ENCODE results near the gene DLL4. TPM values are rescaled to one million over a fixed set of nuclear protein-coding genes. Genes with fewer than 3 reads are reported as not detected.

Gene DLL4
- polyA plus RNA-seq (2013, experiment 1 of 2) = 25.3 TPM
- 25.3 TPM for polyA plus RNA-seq (2013, experiment 2 of 2)

- no peaks in the 10 kb centered on the region for H3K79me1 ChIP-seq (replicated peaks; ENCODE audit: low read length, poor library complexity, severe bottlenecking)
- no peak within 1 kb of the TSS for H2AK5ac ChIP-seq (ENCODE audit: low read length, severe bottlenecking)
- H3K9me3 ChIP-seq (ENCODE audit: control insufficient read depth, low read length) = no peaks in the 10 kb centered on the region
- H4K91ac ChIP-seq (ENCODE audit: low read length) = no peak within 1 kb of the TSS
- H2BK5ac ChIP-seq (ENCODE audit: low read depth, low read length, poor library complexity, severe bottlenecking) = no peak within 1 kb of the TSS
- no peak within 1 kb of the TSS for H2BK15ac ChIP-seq (ENCODE audit: low read depth, poor library complexity, severe bottlenecking)
- no peak within 1 kb of the TSS for H2BK12ac ChIP-seq (ENCODE audit: low read length in 2 of 2)
- peak within 1 kb of the TSS; percentile 19 for H4K8ac ChIP-seq (ENCODE audit: low read length)
- no peak within 1 kb of the TSS for H3K9ac ChIP-seq (ENCODE audit: low read length)
- peak within 1 kb of the TSS in 1 of 2 experiments; percentile 6 for H3K18ac ChIP-seq (ENCODE audit: low read depth in 1 of 2, low read length in 2 of 2)
- H3K23ac ChIP-seq (ENCODE audit: low read length in 2 of 2) = peak within 1 kb of the TSS in 1 of 2 experiments; percentile 61
- H2AFZ ChIP-seq (ENCODE audit: low read depth, low read length) = no peak within 1 kb of the TSS
- no peak within 1 kb of the TSS for H3K27ac ChIP-seq (ENCODE audit: low read length, poor library complexity, severe bottlenecking)
- H3K27me3 ChIP-seq (ENCODE audit: control insufficient read depth in 1 of 2, insufficient read depth in 1 of 2, low read length in 2 of 2) = peaks cover 74 to 91% of the 10 kb centered on the region in 2 experiments
- no peak within 1 kb of the TSS for H3K14ac ChIP-seq (ENCODE audit: low read length in 2 of 2)
- H3K4me2 ChIP-seq (ENCODE audit: low read length, poor library complexity, severe bottlenecking) = peak within 1 kb of the TSS; percentile 84
- H3K4me1 ChIP-seq (ENCODE audit: control insufficient read depth, insufficient read depth, low read depth, low read length) = peaks cover 57% of the 10 kb centered on the region
- no peak within 1 kb of the TSS for H3K4ac ChIP-seq (ENCODE audit: low read depth in 1 of 2, low read length in 2 of 2)
- H2BK120ac ChIP-seq (ENCODE audit: low read depth, low read length) = no peak within 1 kb of the TSS
- no peaks in the 10 kb centered on the region for H3K36me3 ChIP-seq (ENCODE audit: control insufficient read depth in 1 of 2, insufficient read depth in 2 of 2, low read depth in 1 of 2, low read length in 2 of 2)
- WGBS = 2% methylated on average over 64 of the region's 71 CpGs
- peak; percentile 91 for DNase-seq
- H3K4me3 ChIP-seq (ENCODE audit: insufficient read depth in 1 of 2, low read depth in 1 of 2, low read length in 2 of 2) = peak within 1 kb of the TSS; percentile 41 to 56
Observed at GRCh38 chr15:40928821-40929659, at the start of gene DLL4. Gene DLL4, plus strand, starts transcription at chr15:40929340. Its CDS starts 329 bp downstream, at chr15:40929669.

DNA sequence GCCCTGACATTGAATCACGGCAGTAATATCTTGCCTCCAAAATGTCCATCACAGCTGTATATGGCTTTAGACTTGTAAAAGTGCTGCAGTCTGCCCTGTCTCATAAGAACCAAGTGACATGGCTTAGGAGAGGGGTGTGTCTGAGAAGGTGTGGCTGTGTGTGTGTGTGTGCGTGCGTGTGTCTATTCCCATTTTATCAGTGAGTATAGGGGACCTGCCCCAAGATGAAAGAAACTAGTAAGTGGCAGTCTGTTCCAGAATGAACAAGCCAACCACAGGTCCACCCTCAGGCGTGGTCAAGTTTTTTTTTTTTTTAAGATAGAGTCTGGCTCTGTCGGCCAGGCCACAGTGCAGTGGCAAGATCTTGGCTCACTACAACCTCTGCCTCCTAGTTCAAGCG, 49.5 kb upstream of the DLL4 start:
- Histone ChIP-seq H3K36me3 (ENCODE audit: control insufficient read depth in 1 of 2, insufficient read depth in 2 of 2, low read depth in 1 of 2, low read length in 2 of 2) (no peaks in the 10 kb centered on the region), H3K4me2 (ENCODE audit: low read length, poor library complexity, severe bottlenecking) (no peak overlapping the region), H2BK5ac (ENCODE audit: low read depth, low read length, poor library complexity, severe bottlenecking) (no peak overlapping the region), H2AK5ac (ENCODE audit: low read length, severe bottlenecking) (no peak overlapping the region), H2BK120ac (ENCODE audit: low read depth, low read length) (no peak overlapping the region), H3K23ac (ENCODE audit: low read length in 2 of 2) (no peak overlapping the region), H2AFZ (ENCODE audit: low read depth, low read length) (no peak overlapping the region), H2BK12ac (ENCODE audit: low read length in 2 of 2) (no peak overlapping the region), H3K27me3 (ENCODE audit: control insufficient read depth in 1 of 2, insufficient read depth in 1 of 2, low read length in 2 of 2) (peaks cover 0 to 2% of the 10 kb centered on the region in 2 experiments), H3K79me1 (replicated peaks; ENCODE audit: low read length, poor library complexity, severe bottlenecking) (no peaks in the 10 kb centered on the region), H3K4me3 (ENCODE audit: insufficient read depth in 1 of 2, low read depth in 1 of 2, low read length in 2 of 2) (no peak overlapping the region), H4K91ac (ENCODE audit: low read length) (no peak overlapping the region), H2BK15ac (ENCODE audit: low read depth, poor library complexity, severe bottlenecking) (no peak overlapping the region), H3K14ac (ENCODE audit: low read length in 2 of 2) (no peak overlapping the region), H3K4ac (ENCODE audit: low read depth in 1 of 2, low read length in 2 of 2) (no peak overlapping the region), H3K9me3 (ENCODE audit: control insufficient read depth, low read length) (no peaks in the 10 kb centered on the region), H3K4me1 (ENCODE audit: control insufficient read depth, insufficient read depth, low read depth, low read length) (peaks cover 2% of the 10 kb centered on the region), H3K18ac (ENCODE audit: low read depth in 1 of 2, low read length in 2 of 2) (no peak overlapping the region), H3K27ac (ENCODE audit: low read length, poor library complexity, severe bottlenecking) (no peak overlapping the region), H4K8ac (ENCODE audit: low read length) (no peak overlapping the region), H3K9ac (ENCODE audit: low read length) (no peak overlapping the region)
- WGBS = 93% methylated on average over 5 of the region's 6 CpGs
- no peak for DNase-seq

- 90% methylated on average over 6 of the region's 6 CpGs for WGBS
- Histone ChIP-seq H2AK5ac (ENCODE audit: low read length, severe bottlenecking) (no peak overlapping the region), H3K23ac (ENCODE audit: low read length in 2 of 2) (no peak overlapping the region)
Observed at GRCh38 chr15:40881351-40881750, 47.8 kb upstream of the DLL4 start.

GRCh38 chr15:40886586-40886985, 42.6 kb upstream of the DLL4 start:
- Histone ChIP-seq H2AFZ (ENCODE audit: low read depth, low read length) (no peak overlapping the region), H2BK120ac (ENCODE audit: low read depth, low read length) (no peak overlapping the region), H3K4me3 (ENCODE audit: insufficient read depth in 1 of 2, low read depth in 1 of 2, low read length in 2 of 2) (no peak overlapping the region), H4K8ac (ENCODE audit: low read length) (no peak overlapping the region), H2AK5ac (ENCODE audit: low read length, severe bottlenecking) (no peak overlapping the region), H3K4me2 (ENCODE audit: low read length, poor library complexity, severe bottlenecking) (no peak overlapping the region), H2BK5ac (ENCODE audit: low read depth, low read length, poor library complexity, severe bottlenecking) (no peak overlapping the region), H3K9ac (ENCODE audit: low read length) (no peak overlapping the region), H3K18ac (ENCODE audit: low read depth in 1 of 2, low read length in 2 of 2) (no peak overlapping the region), H3K79me1 (replicated peaks; ENCODE audit: low read length, poor library complexity, severe bottlenecking) (no peaks in the 10 kb centered on the region), H3K23ac (ENCODE audit: low read length in 2 of 2) (no peak overlapping the region), H3K27ac (ENCODE audit: low read length, poor library complexity, severe bottlenecking) (no peak overlapping the region), H3K4me1 (ENCODE audit: control insufficient read depth, insufficient read depth, low read depth, low read length) (no peaks in the 10 kb centered on the region), H3K14ac (ENCODE audit: low read length in 2 of 2) (no peak overlapping the region), H4K91ac (ENCODE audit: low read length) (no peak overlapping the region), H2BK15ac (ENCODE audit: low read depth, poor library complexity, severe bottlenecking) (no peak overlapping the region), H3K27me3 (ENCODE audit: control insufficient read depth in 1 of 2, insufficient read depth in 1 of 2, low read length in 2 of 2) (no peaks in the 10 kb centered on the region), H3K9me3 (ENCODE audit: control insufficient read depth, low read length) (no peaks in the 10 kb centered on the region), H3K36me3 (ENCODE audit: control insufficient read depth in 1 of 2, insufficient read depth in 2 of 2, low read depth in 1 of 2, low read length in 2 of 2) (no peaks in the 10 kb centered on the region), H2BK12ac (ENCODE audit: low read length in 2 of 2) (no peak overlapping the region), H3K4ac (ENCODE audit: low read depth in 1 of 2, low read length in 2 of 2) (no peak overlapping the region)
- no peak for DNase-seq
- 92% methylated on average over 1 of the region's 1 CpG for WGBS

More at GRCh38 chr15:40881351-40881750, 47.8 kb upstream of the DLL4 start:
- Histone ChIP-seq H3K79me1 (replicated peaks; ENCODE audit: low read length, poor library complexity, severe bottlenecking) (no peaks in the 10 kb centered on the region), H4K8ac (ENCODE audit: low read length) (no peak overlapping the region), H3K27ac (ENCODE audit: low read length, poor library complexity, severe bottlenecking) (no peak overlapping the region), H3K18ac (ENCODE audit: low read depth in 1 of 2, low read length in 2 of 2) (no peak overlapping the region), H2BK15ac (ENCODE audit: low read depth, poor library complexity, severe bottlenecking) (no peak overlapping the region), H3K4ac (ENCODE audit: low read depth in 1 of 2, low read length in 2 of 2) (no peak overlapping the region), H2BK120ac (ENCODE audit: low read depth, low read length) (no peak overlapping the region), H3K4me1 (ENCODE audit: control insufficient read depth, insufficient read depth, low read depth, low read length) (peaks cover 2% of the 10 kb centered on the region), H3K4me3 (ENCODE audit: insufficient read depth in 1 of 2, low read depth in 1 of 2, low read length in 2 of 2) (no peak overlapping the region), H2BK12ac (ENCODE audit: low read length in 2 of 2) (no peak overlapping the region), H2AFZ (ENCODE audit: low read depth, low read length) (no peak overlapping the region), H2BK5ac (ENCODE audit: low read depth, low read length, poor library complexity, severe bottlenecking) (no peak overlapping the region), H3K9me3 (ENCODE audit: control insufficient read depth, low read length) (no peaks in the 10 kb centered on the region), H3K14ac (ENCODE audit: low read length in 2 of 2) (no peak overlapping the region), H4K91ac (ENCODE audit: low read length) (no peak overlapping the region), H3K36me3 (ENCODE audit: control insufficient read depth in 1 of 2, insufficient read depth in 2 of 2, low read depth in 1 of 2, low read length in 2 of 2) (no peaks in the 10 kb centered on the region), H3K9ac (ENCODE audit: low read length) (no peak overlapping the region), H3K4me2 (ENCODE audit: low read length, poor library complexity, severe bottlenecking) (no peak overlapping the region), H3K27me3 (ENCODE audit: control insufficient read depth in 1 of 2, insufficient read depth in 1 of 2, low read length in 2 of 2) (no peaks in the 10 kb centered on the region)
- no peak for DNase-seq
